Stomach (tissue), 9 donors: ENCODE measurements around the gene SLFNL1. TPM values are rescaled to one million over a fixed set of nuclear protein-coding genes. Genes with fewer than 3 reads are reported as not detected.

Experiments used
- DNase-seq, 2 donors: peaks; one replicate each; pipeline versions ENCODE4 v3.0.0 to v3.0.0-alpha.2; 2013 to 2019
- H3K27ac ChIP-seq, 5 donors: fragments of 200-600 bp in 4 of 5; sonication (generic) in 4 of 5; one replicate each; pipeline ENCODE4 v1.5.1; 2013 to 2019; ENCODE audit warnings: mild to moderate bottlenecking in 1 of 5, moderate library complexity in 1 of 5
- H3K27me3 ChIP-seq, 3 donors: fragments of 200-600 bp; sonication (generic); one replicate each; pipeline ENCODE4 v1.5.1; 2017 to 2019; ENCODE audit warnings: mixed run types in 1 of 3
- H3K36me3 ChIP-seq, 4 donors: fragments of 200-600 bp; sonication (generic); 1 replicate in 3 of 4; 2 replicates in 1 of 4; pipeline ENCODE4 v1.5.1; 2016 to 2019
- H3K4me1 ChIP-seq, 4 donors: fragments of 200-600 bp; sonication (generic); one replicate each; pipeline ENCODE4 v1.5.1; 2016 to 2019
- H3K4me3 ChIP-seq, 4 donors: fragments of 200-600 bp; sonication (generic) in 3 of 4; one replicate each; pipeline ENCODE4 v1.5.1; 2016 to 2019; ENCODE audit warnings: mild to moderate bottlenecking in 1 of 4
- H3K9me3 ChIP-seq, 4 donors: fragments of 200-600 bp; sonication (generic); one replicate each; pipeline ENCODE4 v1.5.1; 2016 to 2019
- CTCF ChIP-seq, 7 experiments: fragments of 450-650 bp in 4 of 7; fragments of 200-600 bp in 3 of 7; sonication (generic) in 3 of 7; IDR thresholded peaks; one replicate each; pipeline ENCODE4 v1.5.1; 2016 to 2019; ENCODE audit warnings: antibody characterized with exemption in 7 of 7, control low read depth in 2 of 7, mild to moderate bottlenecking in 1 of 7
- EP300 ChIP-seq: sonication (generic); formaldehyde crosslinking; IDR thresholded peaks from one replicate; pipeline ENCODE4 v1.6.1; 2017; ENCODE audit warnings: antibody characterized with exemption
- POLR2A ChIP-seq, 4 donors: fragments of 450-650 bp; IDR thresholded peaks; one replicate each; pipeline ENCODE4 v1.6.1; 2016; ENCODE audit warnings: antibody characterized with exemption in 4 of 4, control low read depth in 2 of 4, mild to moderate bottlenecking in 1 of 4, moderate library complexity in 1 of 4
- POLR2AphosphoS5 ChIP-seq, 3 donors: sonication (generic); formaldehyde crosslinking; IDR thresholded peaks; one replicate each; pipeline ENCODE4 v1.6.1; 2016; ENCODE audit warnings: antibody characterized with exemption in 3 of 3
- WGBS, 5 donors: extraction: QIAGEN DNeasy Blood & Tissue Kit in 3 of 5; methylation state at CpG; one replicate each; pipeline versions ENCODE4 v1.1.5 to v1.1.7; 2013 to 2018; 5-methylcytosine and 5-hydroxymethylcytosine counted together
- intact Hi-C: fragments of 100-400 bp; cut with DNase I; formaldehyde crosslinking; loops from one replicate; pipeline ENCODE4 v1.15.1; 2023; ENCODE audit warnings: low total_unique reads
- polyA plus RNA-seq, 3 donors: library from polyadenylated mRNA; stranded (reverse); fragments of 200-250 nt; gene quantifications; one replicate each; pipeline ENCODE4 v1.2.3, GENCODE V29; 2013
- total RNA-seq, 5 donors: library from RNA; depleted of rRNA; stranded (reverse); fragments of >200 nt; gene quantifications; one replicate each; pipeline versions ENCODE4 v1.1.0 to v1.2.3, GENCODE V29; 2014 to 2016
- donor health status: healthy with polysubstance abuse.
- donor health status: Bipolar disorder and iron deficiency.
- donor health status: healthy.

SLFNL1 gene
- total and polyA plus RNA-seq, 8 donors = 0.25 to 10.5 (median 0.73) TPM; not detected in 3

- no peak for DNase-seq
- intact Hi-C loops = no loop called here
- H3K27me3 ChIP-seq = no peaks in the 10 kb centered on the region
- H3K4me1 ChIP-seq = peaks cover 19 to 35% (median 26%) of the 10 kb centered on the region in 4 donors
- H3K4me3 ChIP-seq = no peak overlapping the region
- H3K36me3 ChIP-seq = no peaks in the 10 kb centered on the region
- 64 to 86% (median 76%) methylated on average over 5 of the region's 5 CpGs for WGBS, 5 donors
- H3K9me3 ChIP-seq = no peaks in the 10 kb centered on the region
- no peak overlapping the region for H3K27ac ChIP-seq
- TF ChIP-seq POLR2AphosphoS5 (IDR thresholded peaks at IDR 0.05) = peak in 1 of 3 donors; percentile 12
- TF ChIP-seq CTCF (IDR thresholded peaks at IDR 0.05) = no peak
- TF ChIP-seq POLR2A (IDR thresholded peaks at IDR 0.05) = no peak
These were observed 44.4 kb downstream of the SLFNL1 start for GRCh38 chr1:40976952-40977690.

GRCh38 chr1:40974945-40975344 lies 46.6 kb downstream of the SLFNL1 start:
- 62 to 73% (median 69%) methylated on average over 9 of the region's 9 CpGs for WGBS, 5 donors
- no peak for DNase-seq
- TF ChIP-seq POLR2A (IDR thresholded peaks at IDR 0.05) = no peak
- TF ChIP-seq POLR2AphosphoS5 (IDR thresholded peaks at IDR 0.05) = no peak
- TF ChIP-seq CTCF (IDR thresholded peaks at IDR 0.05) = no peak
- no peak for TF ChIP-seq EP300

GRCh38 chr1:40973912-40974311 lies 47.6 kb downstream of the SLFNL1 start:
- TF ChIP-seq POLR2A (IDR thresholded peaks at IDR 0.05) = no peak
- TF ChIP-seq EP300 = no peak
- no peak for TF ChIP-seq POLR2AphosphoS5 (IDR thresholded peaks at IDR 0.05)
- no peak for TF ChIP-seq CTCF (IDR thresholded peaks at IDR 0.05)
- intact Hi-C loops = no loop called here
- WGBS, 5 donors = 59 to 74% (median 68%) methylated on average over 2 of the region's 2 CpGs
- H3K36me3 ChIP-seq = no peaks in the 10 kb centered on the region
- no peaks in the 10 kb centered on the region for H3K9me3 ChIP-seq
- H3K4me3 ChIP-seq = no peak overlapping the region
- DNase-seq = no peak
- H3K27me3 ChIP-seq = no peaks in the 10 kb centered on the region
- peaks cover 0 to 8% (median 4%) of the 10 kb centered on the region in 4 donors for H3K4me1 ChIP-seq
- H3K27ac ChIP-seq = no peak overlapping the region

More at GRCh38 chr1:40974945-40975344, 46.6 kb downstream of the SLFNL1 start:
- Histone ChIP-seq H3K36me3 (no peaks in the 10 kb centered on the region), H3K27me3 (no peaks in the 10 kb centered on the region), H3K4me1 (peaks cover 0 to 13% (median 9%) of the 10 kb centered on the region in 4 donors), H3K9me3 (no peaks in the 10 kb centered on the region), H3K27ac (no peak overlapping the region), H3K4me3 (no peak overlapping the region)
- intact Hi-C loops = no loop called here

- TF ChIP-seq POLR2A (IDR thresholded peaks at IDR 0.05) = no peak
- no peak for TF ChIP-seq CTCF (IDR thresholded peaks at IDR 0.05)
- TF ChIP-seq POLR2AphosphoS5 (IDR thresholded peaks at IDR 0.05) = no peak
- no peak for TF ChIP-seq EP300
- no peak for DNase-seq
- Histone ChIP-seq H3K9me3 (no peaks in the 10 kb centered on the region), H3K27me3 (no peaks in the 10 kb centered on the region), H3K36me3 (no peaks in the 10 kb centered on the region), H3K4me1 (peaks cover 0 to 13% (median 4%) of the 10 kb centered on the region in 4 donors), H3K27ac (no peak overlapping the region), H3K4me3 (no peak overlapping the region)
- 71 to 93% (median 83%) methylated on average over 1 of the region's 1 CpG for WGBS, 5 donors
- intact Hi-C loops = no loop called here
These were observed 49.6 kb downstream of the SLFNL1 start for GRCh38 chr1:40971966-40972365.
